Measurements from ENCODE around the gene TCF19.
"Not testable (repeated sequence)": the region's sequence is repeated elsewhere in the genome, so short reads cannot be mapped to it uniquely, and the experiment has no call there.

The TCF19 gene

DNA sequence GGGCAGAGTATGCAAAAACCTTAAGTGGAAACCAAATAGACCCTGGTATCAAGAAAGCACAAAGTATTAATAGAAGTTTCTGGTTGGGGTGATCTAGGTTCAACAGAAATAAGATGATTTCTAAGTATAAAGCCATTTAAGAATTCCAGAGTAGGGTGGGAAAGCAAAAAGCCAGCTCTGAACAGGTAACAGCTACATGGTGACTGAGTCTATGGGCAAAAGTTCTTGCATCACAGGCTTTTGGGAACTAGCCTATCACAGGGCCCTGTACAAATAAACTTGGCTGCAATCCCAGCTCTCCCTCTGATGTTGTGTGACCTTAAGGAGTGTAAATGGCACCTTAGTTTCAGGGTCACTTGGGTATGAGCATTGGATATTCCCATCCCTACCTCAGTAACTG lies 5.5 kb downstream of the TCF19 start:
- peak; percentile 1 for DNase-seq

DNA sequence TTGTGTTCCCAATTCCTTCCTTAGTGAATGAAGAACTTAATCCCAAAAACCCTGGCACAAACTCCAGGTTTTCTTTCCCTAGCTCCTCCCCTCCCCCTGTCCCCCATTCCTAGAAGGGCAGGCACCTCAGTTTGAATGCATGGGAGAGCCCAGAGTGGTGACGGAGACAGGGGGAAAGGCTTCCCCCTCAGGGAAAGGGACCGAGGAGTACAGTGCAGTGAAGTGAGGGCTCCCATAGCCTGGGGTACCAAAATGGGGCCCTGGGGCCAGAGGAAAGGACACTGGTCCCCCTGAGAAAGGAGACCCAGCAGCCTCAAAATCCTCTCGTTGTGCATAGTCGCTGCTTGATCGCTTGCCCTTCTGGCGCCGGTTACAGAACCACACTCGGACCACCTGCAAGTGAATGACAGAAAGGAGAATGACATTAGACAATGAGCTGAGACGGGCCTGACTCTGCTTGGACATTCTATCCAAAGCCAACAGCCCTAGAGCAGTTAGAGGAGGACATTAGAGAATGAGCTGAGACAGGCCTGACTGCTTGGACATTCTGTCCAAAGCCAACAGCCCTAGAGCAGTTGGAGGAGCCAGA lies 6.2 kb downstream of the TCF19 start:
- DNase-seq = not testable (repeated sequence)

DNA sequence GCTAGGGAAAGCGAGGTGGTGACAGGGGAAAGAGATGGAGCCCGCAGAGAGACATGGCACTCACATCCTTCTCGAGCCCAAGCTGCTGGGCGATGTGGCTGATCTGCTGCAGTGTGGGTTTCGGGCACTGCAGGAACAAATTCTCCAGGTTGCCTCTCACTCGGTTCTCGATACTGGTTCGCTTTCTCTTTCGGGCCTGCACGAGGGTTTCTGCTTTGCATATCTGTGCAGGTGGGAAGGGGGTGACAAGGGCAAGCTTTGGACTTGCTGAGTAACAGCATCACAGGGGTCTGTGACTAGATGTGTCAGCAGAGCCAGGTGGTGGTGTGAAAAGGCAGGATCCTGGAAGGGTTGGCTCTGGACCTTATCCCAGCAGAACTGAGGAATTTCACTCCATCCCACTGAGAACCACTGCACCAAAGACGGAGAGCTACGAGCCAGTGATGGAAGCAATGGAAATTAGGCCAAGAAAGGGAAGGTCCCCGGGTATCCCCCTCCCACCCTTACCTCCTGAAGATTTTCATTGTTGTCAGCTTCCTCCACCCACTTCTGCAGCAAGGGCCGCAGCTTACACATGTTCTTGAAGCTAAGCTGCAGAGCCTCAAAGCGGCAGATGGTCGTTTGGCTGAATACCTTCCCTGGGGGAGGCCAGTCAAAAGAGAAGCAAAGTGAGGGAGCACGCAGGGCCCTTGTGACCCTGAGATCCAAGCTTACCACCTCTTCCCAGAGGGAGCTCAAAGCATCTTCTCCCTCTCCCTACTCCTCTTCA lies 6.9 kb downstream of the TCF19 start:
- not testable (repeated sequence) for DNase-seq

DNA sequence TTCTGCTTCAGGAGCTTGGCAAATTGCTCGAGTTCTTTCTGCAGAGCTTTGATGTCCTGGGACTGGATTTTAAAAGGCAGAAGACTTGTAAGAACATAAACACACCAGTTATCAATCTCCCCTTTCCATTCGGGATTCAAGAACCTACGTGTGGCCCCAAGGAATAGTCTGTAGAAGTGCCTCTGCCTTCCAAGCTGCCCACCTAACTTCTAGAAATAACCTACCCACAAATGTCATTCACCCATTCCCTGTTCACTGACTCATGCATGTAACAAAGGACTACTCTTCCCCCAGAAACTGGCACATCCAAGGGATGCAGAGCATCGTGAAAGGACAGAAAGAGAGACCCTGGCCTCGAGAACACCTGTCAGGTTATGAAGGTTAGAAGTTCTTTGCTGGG lies 7.6 kb downstream of the TCF19 start:
- DNase-seq = no peak

DNA sequence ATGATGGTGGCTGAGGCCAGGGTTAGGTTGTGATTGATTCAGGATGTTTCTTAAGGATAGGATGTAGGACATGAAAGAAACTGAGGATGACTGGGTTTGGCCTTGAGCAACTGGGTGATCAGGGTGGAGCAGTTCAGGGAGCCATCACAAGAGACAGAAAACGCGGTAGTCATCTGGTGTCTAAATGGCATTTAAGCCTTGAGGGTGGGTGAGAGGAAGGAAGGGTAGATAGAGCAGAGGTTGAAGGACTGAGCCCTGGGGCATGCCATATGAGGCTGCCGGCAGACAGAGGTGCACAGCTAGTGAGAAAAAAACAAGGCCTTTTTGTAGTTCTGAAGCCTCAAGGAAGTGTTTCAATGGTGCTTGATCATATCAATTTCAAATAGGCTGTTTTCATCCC lies 10.2 kb downstream of the TCF19 start:
- no peak for DNase-seq

DNA sequence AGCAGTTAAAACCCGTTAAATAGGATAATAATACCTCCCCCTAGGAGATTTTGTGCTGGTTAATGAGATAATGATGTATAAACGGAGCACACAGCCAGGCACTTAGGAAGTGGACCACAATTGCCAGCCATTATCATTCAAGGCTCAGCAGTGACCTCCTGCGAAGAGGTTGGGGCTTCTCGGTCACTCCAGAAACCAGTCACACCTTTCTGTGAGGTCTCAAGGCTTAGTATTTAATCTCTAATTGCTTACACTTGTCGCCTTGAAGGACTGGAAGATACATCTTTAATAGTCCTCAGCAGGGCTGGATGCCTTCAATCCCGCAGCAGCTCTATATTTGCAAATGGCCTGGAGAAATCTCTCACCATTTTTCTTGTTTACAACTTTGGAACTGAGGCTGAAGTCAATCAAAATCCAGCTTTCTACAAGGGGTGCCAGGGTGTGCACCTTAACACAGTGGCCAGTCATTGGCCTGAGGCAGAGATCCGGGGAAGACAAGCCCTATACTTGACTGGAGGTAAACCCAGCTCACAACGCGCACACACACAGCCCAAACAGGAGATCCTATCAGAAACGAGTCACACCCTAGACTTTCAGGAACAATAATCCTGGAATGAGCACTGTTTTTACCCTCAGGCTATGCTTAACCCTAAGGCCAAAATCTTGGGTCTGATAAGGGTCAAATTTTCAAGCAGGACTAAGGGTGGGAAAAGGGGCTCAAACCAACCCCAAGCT lies 10.9 kb downstream of the TCF19 start:
- no peak for DNase-seq

DNA sequence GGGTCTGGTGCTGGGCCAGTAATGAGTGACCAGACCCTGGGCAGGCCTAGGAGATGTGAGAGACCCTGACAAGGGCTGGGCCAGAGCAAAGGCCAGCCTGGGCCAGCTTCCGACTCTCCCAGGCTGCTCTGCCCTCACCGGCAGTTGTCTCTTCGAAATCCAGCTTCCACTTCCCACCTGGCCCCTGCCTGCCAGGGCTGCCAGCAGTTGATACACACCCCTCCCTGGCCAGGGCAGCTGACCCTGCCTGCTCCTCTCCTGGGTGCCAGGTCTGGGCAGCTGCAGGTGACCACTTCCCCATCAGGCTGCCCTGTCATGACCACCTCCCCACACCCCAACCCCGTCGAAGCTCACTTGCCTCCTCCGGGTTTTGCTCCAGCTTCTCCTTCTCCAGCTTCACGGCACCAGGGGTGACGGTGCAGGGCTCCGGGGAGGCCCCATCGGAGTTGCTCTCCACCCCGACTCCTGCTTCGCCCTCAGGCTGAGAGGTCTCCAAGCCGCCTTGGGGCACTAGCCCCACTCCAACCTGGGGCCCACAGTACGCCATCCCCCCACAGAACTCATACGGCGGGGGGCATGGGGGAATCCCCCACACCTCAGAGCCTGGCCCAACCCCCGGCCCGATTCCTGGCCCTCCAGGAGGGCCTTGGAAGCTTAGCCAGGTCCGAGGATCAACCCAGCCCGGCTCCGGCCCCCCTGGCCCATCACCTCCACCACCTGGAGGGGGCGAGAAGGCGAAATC lies 11.6 kb downstream of the TCF19 start:
- not testable (repeated sequence) for DNase-seq

DNA sequence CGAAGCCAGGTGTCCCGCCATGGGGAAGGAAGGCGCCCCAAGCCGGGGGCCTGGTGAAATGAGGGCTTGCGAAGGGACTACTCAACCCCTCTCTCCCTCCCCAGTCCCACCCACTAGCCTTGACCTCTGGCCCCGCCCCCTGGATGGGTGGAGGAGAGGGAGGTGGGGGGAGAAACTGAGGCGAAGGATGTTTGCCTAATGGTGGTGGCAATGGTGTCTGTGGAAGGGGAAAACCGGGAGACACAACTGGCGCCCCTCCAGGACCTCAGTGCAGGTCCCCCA lies 12.2 kb downstream of the TCF19 start, which contains the start of gene POU5F1:
Gene POU5F1 (minus strand): TSS at position 83 of the 282 bp plus-strand sequence. CDS start 62 bp downstream, at position 21.
- DNase-seq = no peak

DNA sequence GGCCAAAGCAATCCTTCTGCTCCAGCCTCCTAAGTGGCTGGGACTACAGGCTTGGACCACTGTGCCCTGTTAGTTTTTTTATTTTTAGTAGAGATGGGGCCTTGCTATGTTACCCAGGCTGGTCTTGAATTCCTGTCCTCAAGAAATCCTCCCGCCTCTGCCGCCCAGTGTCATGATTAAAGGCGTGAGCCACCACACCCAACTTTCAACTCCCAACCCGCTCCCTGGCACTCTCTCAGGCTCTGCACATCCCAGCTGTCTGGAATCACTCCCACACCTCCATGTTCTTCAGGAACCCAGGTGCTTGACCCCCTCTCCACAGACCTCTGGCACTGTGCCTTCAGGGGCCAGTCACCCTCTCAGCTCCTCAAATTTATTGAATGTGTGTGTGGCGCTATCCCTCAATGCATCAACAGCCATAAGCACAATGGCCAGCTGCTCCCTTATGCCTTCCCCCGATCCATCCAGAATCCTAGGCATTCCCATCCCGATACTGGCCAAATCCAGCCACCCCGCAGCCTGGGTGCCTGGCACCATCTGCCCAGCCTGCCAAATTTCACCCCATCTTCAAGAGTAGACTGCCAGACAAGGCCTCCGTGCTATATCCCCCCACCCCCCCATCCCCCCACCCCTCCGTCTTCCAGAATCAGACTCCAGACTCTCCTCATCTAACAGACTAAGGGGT lies 12.7 kb downstream of the TCF19 start:
- DNase-seq = no peak

DNA sequence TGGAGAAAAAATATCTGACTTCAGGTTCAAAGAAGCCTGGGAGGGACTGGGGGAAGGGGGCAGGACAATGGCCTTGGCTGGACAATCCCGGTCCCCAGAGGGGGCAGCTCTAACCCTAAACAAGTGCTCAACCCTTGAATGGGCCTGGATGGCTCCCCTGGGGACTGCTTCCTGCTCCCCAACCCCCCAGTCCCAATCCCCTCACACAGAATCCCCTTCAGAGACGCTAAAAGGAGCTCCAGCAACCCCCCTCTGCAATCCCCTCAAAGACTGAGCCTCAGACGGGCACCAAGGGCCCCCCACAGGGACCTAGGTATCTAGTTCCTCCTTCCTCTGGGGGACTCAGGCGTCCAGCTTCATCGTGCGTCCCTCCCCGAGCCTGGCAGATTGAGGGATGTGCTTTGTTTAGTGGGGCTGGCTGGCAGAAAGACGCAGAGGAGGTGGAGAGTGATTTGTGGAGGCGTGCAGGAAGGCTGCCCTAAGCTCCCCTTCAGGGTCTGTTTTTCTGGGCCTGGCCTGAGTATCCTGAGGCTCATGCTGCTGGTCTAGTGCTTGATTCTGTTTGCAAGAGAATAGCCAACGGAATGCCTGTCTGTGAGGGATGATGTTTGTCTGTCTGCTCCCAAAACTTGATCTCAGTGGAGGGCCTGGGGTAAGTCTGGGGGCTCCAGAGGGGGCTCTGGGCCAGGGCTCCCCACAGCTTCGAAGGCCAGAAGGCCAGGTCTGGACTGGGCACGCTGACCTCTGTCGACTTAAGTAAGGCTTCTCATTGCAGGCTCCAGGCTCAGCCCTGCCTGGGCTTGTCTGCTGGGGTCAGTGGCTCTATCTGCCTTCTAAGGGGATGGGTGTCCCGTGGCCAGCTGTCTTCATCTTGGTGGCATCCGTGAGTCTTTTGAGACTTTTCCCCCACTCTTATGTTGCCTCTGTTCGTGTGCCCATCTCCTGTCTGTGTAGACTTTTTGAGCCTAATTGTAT lies 13.8 kb downstream of the TCF19 start:
- DNase-seq = no peak

DNA sequence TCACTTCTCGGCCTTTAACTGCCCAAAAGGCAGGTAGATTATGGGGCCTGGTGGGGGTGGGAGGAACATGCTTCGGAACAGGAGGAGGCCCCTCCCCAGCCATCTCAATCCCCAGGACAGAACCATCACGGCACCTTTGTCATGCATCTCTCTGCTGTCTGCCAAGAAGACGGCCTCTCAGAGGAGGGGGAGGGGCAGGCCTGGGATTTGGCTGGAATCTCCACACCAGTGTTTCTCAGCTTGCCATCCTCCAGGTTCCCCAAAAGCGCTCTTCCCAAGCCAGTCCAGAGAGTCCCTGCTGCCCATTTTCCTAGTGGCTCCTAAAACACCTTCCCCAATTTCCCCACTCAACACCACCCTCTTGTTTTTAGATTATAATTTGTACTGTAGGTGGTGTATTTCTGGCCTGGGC lies 14.6 kb downstream of the TCF19 start:
- DNase-seq = no peak

DNA sequence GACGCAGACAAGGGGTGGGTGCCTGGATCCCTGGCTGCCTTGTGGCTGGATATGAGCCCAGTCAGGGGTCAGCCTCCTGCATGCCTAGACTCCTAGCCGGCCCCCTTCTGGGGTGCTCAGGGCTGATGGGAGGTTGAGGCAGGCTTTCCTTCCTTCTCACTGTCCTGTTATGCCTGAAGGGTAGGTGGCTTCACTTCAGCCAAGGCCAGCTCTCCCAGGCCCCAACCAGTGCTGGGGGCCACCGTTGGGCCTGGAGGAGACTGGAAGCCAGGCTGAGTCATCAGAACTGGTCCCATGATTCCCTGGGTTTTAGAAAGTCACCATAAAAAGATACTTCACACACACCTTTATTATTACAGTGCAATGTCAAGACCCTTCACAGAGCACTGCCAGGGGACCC lies 15.0 kb downstream of the TCF19 start:
- DNase-seq = no peak

DNA sequence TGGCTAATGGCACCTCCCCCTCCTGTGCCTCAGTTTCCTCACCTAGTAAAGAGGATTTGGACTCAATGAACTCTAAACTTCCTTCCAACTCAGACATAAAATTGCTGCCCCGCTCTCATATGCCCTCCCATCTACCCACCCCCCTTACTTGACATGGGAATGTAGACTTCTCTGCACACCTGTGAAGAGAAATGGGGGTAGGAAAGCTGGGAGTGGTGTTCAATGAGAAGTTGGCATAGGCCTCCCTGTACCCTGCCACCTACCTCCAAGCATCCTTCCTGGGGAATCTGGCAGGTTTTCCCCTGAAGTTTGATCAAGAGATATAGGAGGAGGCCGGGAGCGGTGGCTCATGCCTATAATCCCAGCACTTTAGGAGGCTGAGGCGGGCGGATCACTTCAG lies 16.0 kb downstream of the TCF19 start:
- no peak for DNase-seq

DNA sequence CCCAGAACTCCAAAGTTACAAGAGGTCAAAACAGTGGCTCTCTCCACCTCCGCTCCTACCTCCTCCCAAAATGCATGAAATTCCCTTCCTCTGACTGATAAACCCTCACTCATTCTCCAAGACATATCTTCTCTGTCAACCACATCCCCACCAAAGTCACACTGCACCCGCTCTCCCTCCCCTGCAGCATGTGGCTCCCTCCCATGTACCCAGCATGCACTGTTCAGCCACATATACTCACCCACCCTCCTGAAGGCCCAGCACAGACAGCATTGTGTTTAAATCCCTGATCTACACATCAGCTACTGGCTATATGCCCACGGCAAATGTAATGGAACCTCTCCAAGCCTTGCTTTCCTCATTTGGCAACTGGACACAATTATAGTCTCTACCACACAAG lies 17.6 kb downstream of the TCF19 start:
- no peak for DNase-seq

DNA sequence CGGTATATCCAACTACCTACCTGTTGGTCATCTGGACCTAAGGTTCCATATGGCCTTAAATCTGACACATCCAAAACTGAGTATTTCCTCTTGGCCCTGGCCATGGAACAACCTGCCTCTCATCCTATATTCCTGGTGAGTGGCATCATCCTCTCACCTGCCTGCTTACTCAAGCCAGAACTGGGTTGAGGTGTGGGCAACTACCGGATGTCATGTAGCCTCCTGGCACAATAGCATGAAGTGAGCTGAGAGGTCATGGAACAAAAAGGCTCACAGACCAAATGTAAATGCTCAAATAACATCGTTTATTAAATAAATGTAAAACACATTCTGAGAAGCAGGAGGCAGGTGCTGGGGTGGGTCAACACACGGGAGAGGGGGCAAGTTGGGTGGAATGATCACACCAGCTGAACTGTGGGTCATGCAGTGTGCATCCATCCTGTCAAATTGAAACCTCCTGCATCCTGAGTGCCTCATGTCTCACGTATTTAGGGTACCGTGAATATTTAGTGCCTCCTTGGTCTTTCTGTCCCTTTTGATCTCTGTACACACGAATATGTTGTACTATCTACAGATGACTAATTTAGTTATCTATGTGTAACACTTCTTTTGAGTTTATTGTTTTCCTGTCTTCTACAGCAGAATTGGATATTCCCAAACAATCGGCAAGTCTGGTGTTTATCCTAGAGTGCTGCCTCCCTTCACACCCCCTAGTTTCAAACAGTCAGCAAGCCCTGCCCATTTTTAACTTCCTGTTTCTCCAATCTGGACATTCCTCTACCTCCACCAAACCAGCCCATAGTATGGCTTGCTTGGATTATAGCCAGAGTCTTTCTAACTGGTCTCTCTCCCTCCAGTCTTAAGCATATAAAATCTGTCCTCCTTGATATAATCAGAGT lies 20.0 kb downstream of the TCF19 start:
- DNase-seq = no peak

DNA sequence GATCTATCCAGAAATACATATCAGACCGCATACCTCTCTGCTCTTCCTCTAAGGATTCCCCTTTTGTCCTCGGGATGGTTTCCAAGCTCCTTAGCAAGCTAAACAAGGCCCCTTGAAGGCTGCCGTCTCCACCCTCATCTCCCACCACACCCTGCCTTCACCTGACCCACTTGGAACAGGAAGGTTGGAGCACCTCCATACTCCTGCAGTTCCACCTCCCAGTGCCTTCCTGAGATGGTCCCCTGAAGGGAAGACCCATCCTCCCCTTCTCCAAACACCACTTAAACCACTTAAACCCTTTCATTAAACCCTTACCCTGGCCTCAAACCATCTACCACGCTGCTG lies 20.6 kb downstream of the TCF19 start:
- no peak for DNase-seq

DNA sequence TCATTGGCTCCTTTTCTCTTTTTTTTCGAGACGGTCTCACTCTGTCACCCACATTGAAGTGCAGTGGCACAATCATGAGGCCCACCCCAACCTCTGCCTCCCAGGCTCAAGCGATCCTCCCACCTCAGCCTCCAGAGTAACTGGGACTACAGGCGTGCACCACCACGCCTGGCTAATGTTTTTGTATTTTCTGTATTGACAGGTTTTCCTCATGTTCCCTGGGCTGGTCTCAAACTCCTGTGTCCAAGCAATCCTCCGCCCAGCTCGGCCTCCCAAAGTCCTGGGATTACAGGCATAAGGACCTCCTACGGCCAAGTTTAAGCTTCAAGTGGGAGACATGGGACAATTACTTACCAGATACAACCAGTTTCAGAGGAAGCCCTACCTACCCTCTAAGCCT lies 21.5 kb downstream of the TCF19 start:
- no peak for DNase-seq

DNA sequence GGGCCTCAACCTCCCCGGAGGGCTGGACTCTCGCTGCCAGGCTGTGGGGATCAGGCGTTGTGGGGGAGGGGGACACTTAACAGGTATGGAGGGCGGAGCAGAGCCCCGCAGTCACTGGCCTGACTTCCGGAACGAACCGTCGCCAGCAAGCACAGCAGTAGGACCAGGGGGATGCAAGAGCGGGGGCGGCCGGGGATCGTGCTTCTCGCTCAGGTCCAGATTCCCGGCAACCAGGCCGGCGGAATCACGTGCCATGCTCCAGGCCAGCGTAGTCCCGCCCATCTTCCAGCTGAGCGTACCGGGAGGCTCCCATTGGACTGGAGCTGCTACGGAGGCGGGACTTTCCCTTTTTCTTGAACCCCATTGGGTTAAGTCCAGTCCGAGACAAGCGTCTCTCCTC lies 22.1 kb downstream of the TCF19 start:
- DNase-seq = no peak

DNA sequence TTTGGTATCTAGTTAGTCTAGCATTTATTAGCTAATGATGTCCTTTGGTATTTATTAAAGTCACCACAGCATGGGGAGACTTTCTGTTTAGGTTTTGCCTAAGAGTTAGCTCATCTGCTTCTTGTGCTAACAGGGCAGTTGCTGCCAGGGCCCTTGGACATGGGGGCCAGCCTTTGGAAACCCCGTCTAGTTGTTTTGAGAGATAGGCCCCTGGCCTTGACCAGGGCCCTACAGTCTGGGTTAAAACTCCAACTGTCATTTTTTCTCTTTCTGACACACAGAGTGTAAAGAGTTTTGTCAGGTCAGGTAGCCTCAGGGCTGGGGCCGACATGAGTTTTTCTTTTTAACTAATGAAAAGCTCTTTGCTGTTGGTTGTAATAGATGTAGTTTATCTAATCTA lies 24.9 kb downstream of the TCF19 start:
- not testable (repeated sequence) for DNase-seq

DNA sequence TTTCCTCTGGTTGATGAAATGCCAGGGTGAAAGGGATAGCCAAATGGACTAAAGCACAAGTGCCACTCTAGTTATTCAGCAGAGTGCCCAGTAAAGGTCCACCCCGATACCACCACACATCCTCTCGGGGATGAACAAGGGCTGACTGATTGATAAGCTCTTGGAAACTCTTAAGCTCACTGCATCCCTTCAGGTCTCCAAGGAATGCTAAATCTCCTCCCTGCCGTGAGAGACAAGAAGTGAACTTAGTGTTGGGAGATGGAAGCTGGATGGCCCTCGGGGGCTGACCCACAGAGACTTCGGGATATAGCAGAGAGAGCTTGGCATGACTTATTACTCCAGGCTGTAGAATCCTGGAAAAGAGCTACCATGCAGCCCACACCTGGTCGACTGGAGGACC lies 25.5 kb downstream of the TCF19 start:
- not testable (repeated sequence) for DNase-seq

DNA sequence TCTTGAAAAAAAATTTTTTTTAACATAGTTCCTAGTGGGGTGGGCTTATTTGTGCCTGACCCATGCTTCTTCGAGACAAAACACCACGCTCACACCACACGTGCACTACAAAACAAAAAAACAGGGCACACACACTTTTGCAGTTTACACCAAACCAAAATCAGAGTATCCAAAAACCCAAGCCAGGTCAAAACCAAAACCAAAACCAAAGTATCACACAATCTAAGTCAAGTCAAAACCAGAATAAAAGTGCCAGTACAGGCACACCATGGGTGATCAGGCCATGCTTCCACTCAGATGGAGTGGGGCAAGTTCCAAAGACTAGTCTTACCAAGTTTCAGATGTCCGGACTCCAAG lies 27.3 kb downstream of the TCF19 start:
- not testable (repeated sequence) for DNase-seq
